ENCODE measurements around the gene PIGT. TPM values are rescaled to one million over a fixed set of nuclear protein-coding genes. Genes with fewer than 3 reads are reported as not detected.

PIGT gene
- 10 to 100 TPM; 45.0 to 59.1 TPM for total RNA-seq

- H3K36me3 Mint-ChIP-seq = peaks cover 8 to 15% of the 10 kb centered on the region in 2 donors
- H3K27ac Mint-ChIP-seq = peak within 1 kb of the TSS; percentile 97
- DNase-seq (ENCODE audit: low spot score in 2 of 2) (peak; percentile 81 to 88), ATAC-seq (peak; percentile 93 to 96)
- H3K9me3 Mint-ChIP-seq = no peaks in the 10 kb centered on the region
Measured at GRCh38 chr20:45415822-45416637, at the start of gene PIGT. Gene PIGT, plus strand, starts transcription at chr20:45416141. Its CDS starts 16 bp downstream, at chr20:45416157.

- ATAC-seq = no peak
- Mint-ChIP-seq H3K27ac (no peak overlapping the region), H3K9me3 (no peaks in the 10 kb centered on the region), H3K36me3 (peaks cover 6 to 7% of the 10 kb centered on the region in 2 donors)
- no peak for DNase-seq (ENCODE audit: low spot score in 2 of 2)
Measured at GRCh38 chr20:45366192-45366591, 49.7 kb upstream of the PIGT start.

GRCh38 chr20:45366631-45367030 is 49.3 kb upstream of the PIGT start:
- DNase-seq (ENCODE audit: low spot score in 2 of 2) = no peak
- Mint-ChIP-seq H3K27ac (no peak overlapping the region), H3K9me3 (no peaks in the 10 kb centered on the region), H3K36me3 (peaks cover 6 to 7% of the 10 kb centered on the region in 2 donors)
- ATAC-seq = no peak

GRCh38 chr20:45367126-45367525 is 48.8 kb upstream of the PIGT start:
- Mint-ChIP-seq H3K27ac (no peak overlapping the region), H3K9me3 (no peaks in the 10 kb centered on the region), H3K36me3 (peaks cover 6 to 7% of the 10 kb centered on the region in 2 donors)
- DNase-seq (ENCODE audit: low spot score in 2 of 2) (no peak), ATAC-seq (no peak)

GRCh38 chr20:45368221-45368980 is 47.5 kb upstream of the PIGT start:
- DNase-seq (ENCODE audit: low spot score in 2 of 2) (no peak), ATAC-seq (peak; percentile 57 to 60)
- H3K27ac Mint-ChIP-seq = peak overlapping the region in 1 of 2 donors; percentile 13
- no peaks in the 10 kb centered on the region for H3K9me3 Mint-ChIP-seq
- peaks cover 5 to 6% of the 10 kb centered on the region in 2 donors for H3K36me3 Mint-ChIP-seq

GRCh38 chr20:45370571-45371160 is 45.3 kb upstream of the PIGT start:
- Mint-ChIP-seq H3K36me3 (peaks cover 0 to 6% of the 10 kb centered on the region in 2 donors), H3K9me3 (no peaks in the 10 kb centered on the region), H3K27ac (no peak overlapping the region)
- DNase-seq (ENCODE audit: low spot score in 2 of 2) (no peak), ATAC-seq (no peak)

- Mint-ChIP-seq H3K36me3 (peaks cover 0 to 2% of the 10 kb centered on the region in 2 donors), H3K9me3 (no peaks in the 10 kb centered on the region), H3K27ac (peak overlapping the region; percentile 3 to 40)
- ATAC-seq (no peak), DNase-seq (ENCODE audit: low spot score in 2 of 2) (no peak)
Measured at GRCh38 chr20:45372241-45372640, 43.7 kb upstream of the PIGT start.

GRCh38 chr20:45372646-45373352 is 43.1 kb upstream of the PIGT start:
- Mint-ChIP-seq H3K27ac (peak overlapping the region; percentile 40 to 85), H3K36me3 (no peaks in the 10 kb centered on the region), H3K9me3 (no peaks in the 10 kb centered on the region)
- DNase-seq (ENCODE audit: low spot score in 2 of 2) (no peak), ATAC-seq (no peak)

GRCh38 chr20:45373353-45374100 is 42.4 kb upstream of the PIGT start:
- Mint-ChIP-seq H3K36me3 (no peaks in the 10 kb centered on the region), H3K9me3 (no peaks in the 10 kb centered on the region), H3K27ac (peak overlapping the region; percentile 69 to 85)
- ATAC-seq (peak; percentile 91 to 92), DNase-seq (ENCODE audit: low spot score in 2 of 2) (peak; percentile 85 to 96)

GRCh38 chr20:45374101-45374467 is 41.9 kb upstream of the PIGT start:
- Mint-ChIP-seq H3K36me3 (no peaks in the 10 kb centered on the region), H3K9me3 (no peaks in the 10 kb centered on the region), H3K27ac (peak overlapping the region; percentile 7 to 85)
- DNase-seq (ENCODE audit: low spot score in 2 of 2) = no peak
- ATAC-seq = no peak

GRCh38 chr20:45374966-45375365 is 41.0 kb upstream of the PIGT start:
- Mint-ChIP-seq H3K27ac (peak overlapping the region in 1 of 2 donors; percentile 85), H3K9me3 (no peaks in the 10 kb centered on the region), H3K36me3 (no peaks in the 10 kb centered on the region)
- DNase-seq (ENCODE audit: low spot score in 2 of 2) = no peak
- ATAC-seq = no peak

GRCh38 chr20:45377269-45377668 is 38.7 kb upstream of the PIGT start:
- H3K27ac Mint-ChIP-seq = peak overlapping the region in 1 of 2 donors; percentile 47
- no peaks in the 10 kb centered on the region for H3K9me3 Mint-ChIP-seq
- ATAC-seq (no peak), DNase-seq (ENCODE audit: low spot score in 2 of 2) (no peak)
- no peaks in the 10 kb centered on the region for H3K36me3 Mint-ChIP-seq

- Mint-ChIP-seq H3K36me3 (no peaks in the 10 kb centered on the region), H3K9me3 (no peaks in the 10 kb centered on the region), H3K27ac (peak within 1 kb of the TSS in 1 of 2 donors; percentile 47)
- DNase-seq (ENCODE audit: low spot score in 2 of 2) (no peak), ATAC-seq (no peak)
Measured at GRCh38 chr20:45378191-45378590, 37.8 kb upstream of the PIGT start, which contains the start of gene TP53TG5. Gene TP53TG5, minus strand, starts transcription at chr20:45378325. Its CDS starts 89 bp downstream, at chr20:45378236.

GRCh38 chr20:45387274-45387673 is 28.7 kb upstream of the PIGT start:
- Mint-ChIP-seq H3K36me3 (peaks cover 5 to 12% of the 10 kb centered on the region in 2 donors), H3K27ac (no peak overlapping the region), H3K9me3 (peaks cover 0 to 9% of the 10 kb centered on the region in 2 donors)
- ATAC-seq (peak in 1 of 2 donors; percentile 32), DNase-seq (ENCODE audit: low spot score in 2 of 2) (no peak)

GRCh38 chr20:45390931-45391330 is 25.0 kb upstream of the PIGT start:
- Mint-ChIP-seq H3K36me3 (peaks cover 10 to 16% of the 10 kb centered on the region in 2 donors), H3K27ac (no peak overlapping the region), H3K9me3 (peaks cover 0 to 9% of the 10 kb centered on the region in 2 donors)
- ATAC-seq = no peak
- DNase-seq (ENCODE audit: low spot score in 2 of 2) = no peak

- Mint-ChIP-seq H3K9me3 (peaks cover 0 to 9% of the 10 kb centered on the region in 2 donors), H3K36me3 (peaks cover 11 to 18% of the 10 kb centered on the region in 2 donors), H3K27ac (no peak overlapping the region)
- DNase-seq (ENCODE audit: low spot score in 2 of 2) = no peak
- no peak for ATAC-seq
Measured at GRCh38 chr20:45391559-45391958, 24.4 kb upstream of the PIGT start.

Data from activated naive CD4-positive, alpha-beta T cell treated with anti-CD3 and anti-CD28 coated beads, Interleukin-2, amount 50 U/mL, for 72 hours (primary cell).